Endodermal cell (in vitro differentiated cells): ENCODE measurements around the gene GJA5. TPM values are rescaled to one million over a fixed set of nuclear protein-coding genes. Genes with fewer than 3 reads are reported as not detected.

Experiments
- DNase-seq: peaks from one replicate; pipeline ENCODE4 v3.0.0-alpha.2; 2017
- H3K27ac ChIP-seq: 2 replicates; pipeline ENCODE4 v1.5.1; 2013; ENCODE audit warnings: mild to moderate bottlenecking, low read depth, low read length, moderate library complexity
- H3K27me3 ChIP-seq: 2 replicates; pipeline ENCODE4 v1.6.1; 2013; ENCODE audit warnings: mild to moderate bottlenecking, low read length, moderate library complexity; ENCODE audit not compliant: insufficient read depth, control insufficient read depth, poor library complexity, severe bottlenecking
- H3K36me3 ChIP-seq: 2 replicates; pipeline ENCODE4 v1.7.0; 2013; ENCODE audit warnings: mild to moderate bottlenecking, low read length, moderate library complexity; ENCODE audit not compliant: control insufficient read depth, insufficient read depth
- H3K4me1 ChIP-seq: one replicate; pipeline ENCODE4 v1.7.0; 2013; ENCODE audit warnings: low read length; ENCODE audit not compliant: control insufficient read depth, insufficient read depth
- H3K4me3 ChIP-seq: 2 replicates; pipeline ENCODE4 v1.5.1; 2013; ENCODE audit warnings: mild to moderate bottlenecking, low read length, moderate library complexity
- H3K9ac ChIP-seq: 2 replicates; pipeline ENCODE4 v1.6.1; 2013; ENCODE audit warnings: mild to moderate bottlenecking, low read length, moderate library complexity; ENCODE audit not compliant: poor library complexity, severe bottlenecking; ENCODE audit errors: extremely low read depth
- H3K9me3 ChIP-seq: 2 replicates; pipeline ENCODE4 v1.6.1; 2013; ENCODE audit warnings: mild to moderate bottlenecking, low read length, moderate library complexity; ENCODE audit not compliant: control insufficient read depth
- H3K27ac Mint-ChIP-seq: 2 replicates; pipeline ENCODE4 v1.8.0; 2020; ENCODE audit warnings: mixed read lengths
- H3K27me3 Mint-ChIP-seq: 2 replicates; pipeline ENCODE4 v1.8.0; 2021; ENCODE audit warnings: mild to moderate bottlenecking, mixed read lengths; ENCODE audit not compliant: insufficient read depth
- H3K36me3 Mint-ChIP-seq: 2 replicates; pipeline ENCODE4 v1.8.0; 2020; ENCODE audit warnings: low read depth, mixed read lengths
- H3K4me1 Mint-ChIP-seq: 2 replicates; pipeline ENCODE4 v1.8.0; 2020; ENCODE audit warnings: mixed read lengths
- H3K4me3 Mint-ChIP-seq: 2 replicates; pipeline ENCODE4 v1.8.0; 2020; ENCODE audit warnings: mild to moderate bottlenecking, moderate library complexity, mixed read lengths
- H3K9me3 Mint-ChIP-seq: 2 replicates; pipeline ENCODE4 v1.8.0; 2020; ENCODE audit warnings: mild to moderate bottlenecking, mixed read lengths
- CTCF ChIP-seq: fragments of 200-600 bp; sonication (generic); conservative IDR thresholded peaks from 2 replicates; pipeline ENCODE4 v1.5.0; 2021; ENCODE audit warnings: antibody characterized with exemption, mild to moderate bottlenecking
- total RNA-seq, 2 donors: library from RNA; stranded (reverse); fragmentation: NEBNext Ultra II Directional in 1 of 2; extraction: Animal tissue kit (Norgen Biotek cat#: 25700) in 1 of 2; gene quantifications; 2 replicates in 1 of 2; 3 replicates in 1 of 2; pipeline ENCODE4 v1.2.1, GENCODE V29; 2021

The GJA5 gene
- total RNA-seq, 2 donors from 2014 or later, result 1.4 to 1.6 TPM

GRCh38 chr1:147712605-147713004, 47.8 kb downstream of the GJA5 start:
- no peak overlapping the region for H3K4me3 Mint-ChIP-seq
- no peaks in the 10 kb centered on the region for H3K9me3 Mint-ChIP-seq
- no peak overlapping the region for H3K27ac ChIP-seq
- no peak overlapping the region for H3K4me3 ChIP-seq
- H3K4me1 Mint-ChIP-seq, result no peaks in the 10 kb centered on the region
- no peaks in the 10 kb centered on the region for H3K36me3 Mint-ChIP-seq
- H3K9me3 ChIP-seq, result no peaks in the 10 kb centered on the region
- H3K9ac ChIP-seq, result no peak overlapping the region
- no peaks in the 10 kb centered on the region for H3K4me1 ChIP-seq
- peaks cover 13% of the 10 kb centered on the region for H3K27me3 Mint-ChIP-seq
- H3K27me3 ChIP-seq, result peaks cover 7% of the 10 kb centered on the region
- no peak for TF ChIP-seq CTCF
- H3K27ac Mint-ChIP-seq, result no peak overlapping the region
- no peaks in the 10 kb centered on the region for H3K36me3 ChIP-seq
- no peak for DNase-seq

Other genes starting within 250 kb of the GJA5 start
- 10 to 100 TPM; 63.8 to 77.5 TPM for gene BCL9, start 219.1 kb downstream of the GJA5 start, total RNA-seq
- 10 to 100 TPM; 15.2 to 17.9 TPM for gene ACP6, start 90.1 kb downstream of the GJA5 start, total RNA-seq
- gene GJA8, start 142.2 kb upstream of the GJA5 start, total RNA-seq, result not detected
- gene GPR89B, start 167.8 kb upstream of the GJA5 start, total RNA-seq, result 10 to 100 TPM; 22.7 to 26.6 TPM